HEK293T (cell line): ENCODE results near the gene ZBTB40.

ENCODE experiments used
- FOXM1 ChIP-seq: fragments of 450-650 bp; IDR thresholded peaks from 2 replicates; pipeline ENCODE4 v1.6.1; 2017; ENCODE audit warnings: mild to moderate bottlenecking, borderline replicate concordance
- NFRKB ChIP-seq: fragments of 450-650 bp; IDR thresholded peaks from 2 replicates; pipeline ENCODE4 v1.6.1; 2016; ENCODE audit warnings: mild to moderate bottlenecking, moderate library complexity
- SP1 ChIP-seq: fragments of 450-650 bp; IDR thresholded peaks from 2 replicates; pipeline ENCODE4 v1.6.1; 2017
- TF ChIP-seq, protein P1 (sequence below): fragments of 450-650 bp; IDR thresholded peaks from 2 replicates; pipeline ENCODE4 v1.6.1; 2016

DNA sequence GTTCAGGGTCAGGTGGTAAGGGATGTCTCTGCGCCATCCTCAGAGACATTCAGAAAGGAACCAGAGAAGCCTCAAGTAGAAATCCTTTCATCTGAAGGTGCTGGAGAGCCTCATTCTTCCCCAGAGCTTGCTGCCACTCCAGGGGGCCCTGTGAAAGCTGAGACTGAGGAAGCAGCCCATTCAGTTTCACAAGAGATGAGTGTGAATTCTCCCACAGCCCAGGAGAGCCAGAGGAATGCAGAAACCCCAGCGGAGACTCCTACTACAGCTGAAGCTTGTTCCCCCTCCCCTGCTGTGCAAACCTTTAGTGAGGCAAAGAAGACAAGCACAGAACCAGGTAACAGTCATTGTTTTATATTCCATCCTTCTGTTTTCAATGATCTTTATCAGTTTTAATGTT lies 38.7 kb downstream of the ZBTB40 start:
- TF ChIP-seq NFRKB = no peak
- no peak for TF ChIP-seq SP1
- TF ChIP-seq, protein P1, sequence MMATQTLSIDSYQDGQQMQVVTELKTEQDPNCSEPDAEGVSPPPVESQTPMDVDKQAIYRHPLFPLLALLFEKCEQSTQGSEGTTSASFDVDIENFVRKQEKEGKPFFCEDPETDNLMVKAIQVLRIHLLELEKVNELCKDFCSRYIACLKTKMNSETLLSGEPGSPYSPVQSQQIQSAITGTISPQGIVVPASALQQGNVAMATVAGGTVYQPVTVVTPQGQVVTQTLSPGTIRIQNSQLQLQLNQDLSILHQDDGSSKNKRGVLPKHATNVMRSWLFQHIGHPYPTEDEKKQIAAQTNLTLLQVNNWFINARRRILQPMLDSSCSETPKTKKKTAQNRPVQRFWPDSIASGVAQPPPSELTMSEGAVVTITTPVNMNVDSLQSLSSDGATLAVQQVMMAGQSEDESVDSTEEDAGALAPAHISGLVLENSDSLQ = no peak
- no peak for TF ChIP-seq FOXM1
